Right lobe of liver (tissue), 6 donors: Measurements from ENCODE around the gene TFCP2L1. TPM values are rescaled to one million over a fixed set of nuclear protein-coding genes. Genes with fewer than 3 reads are reported as not detected.

Experiments used
- ATAC-seq, 4 donors: fragments of 200-7000 bp; cut with Tn5 transposase; one replicate each; pipeline ENCODE4 v1.9.1; 2020; ENCODE audit warnings: mild to moderate bottlenecking in 4 of 4, moderate library complexity in 4 of 4
- DNase-seq, 3 donors: peaks; one replicate each; pipeline ENCODE4 v3.0.0-alpha.2; 2020
- H3K27ac ChIP-seq, 3 donors: fragments of 200-600 bp; one replicate each; pipeline ENCODE4 v1.8.0; 2022
- H3K27me3 ChIP-seq, 2 donors: fragments of 200-600 bp; one replicate each; pipeline ENCODE4 v1.8.0; 2022
- H3K36me3 ChIP-seq, 4 donors: fragments of 200-600 bp; sonication (generic) in 1 of 4; one replicate each; pipeline versions ENCODE4 v1.5.1 to v1.8.0; 2017 to 2022; ENCODE audit warnings: control low read depth in 1 of 4
- H3K4me1 ChIP-seq, 4 donors: fragments of 200-600 bp; sonication (generic) in 1 of 4; one replicate each; pipeline versions ENCODE4 v1.5.1 to v1.8.0; 2017 to 2022; ENCODE audit warnings: control low read depth in 1 of 4
- H3K4me3 ChIP-seq, 3 donors: fragments of 200-600 bp; one replicate each; pipeline ENCODE4 v1.8.0; 2022
- H3K9me3 ChIP-seq, 4 donors: fragments of 200-600 bp; sonication (generic) in 1 of 4; one replicate each; pipeline versions ENCODE4 v1.5.1 to v1.8.0; 2017 to 2022; ENCODE audit warnings: control low read depth in 1 of 4
- POLR2A ChIP-seq: fragments of 450-650 bp; IDR thresholded peaks from one replicate; pipeline ENCODE4 v1.6.1; 2017; ENCODE audit warnings: antibody characterized with exemption, mild to moderate bottlenecking
- WGBS: methylation state at CpG from one replicate; pipeline ENCODE4 v1.1.6; 2018; ENCODE audit warnings: low coverage, low lambda C conversion rate; ENCODE audit not compliant: insufficient coverage; ENCODE audit errors: missing lambda C conversion rate; 5-methylcytosine and 5-hydroxymethylcytosine counted together
- intact Hi-C, 2 donors: fragments of 100-400 bp; cut with DNase I; formaldehyde crosslinking; loops; one replicate each; pipeline versions ENCODE4 v1.11.2 to v1.14.1; 2022
- total RNA-seq, 6 experiments: library from RNA; depleted of rRNA in 2 of 6; stranded (reverse); fragments of >200 nt in 2 of 6; fragmentation: NEBNext Ultra II Directional in 3 of 6; extraction: Animal tissue kit (Norgen Biotek cat#: 25700) in 3 of 6; gene quantifications; one replicate each; pipeline versions ENCODE4 v1.1.0 to v1.2.4, GENCODE V29; 2016 to 2023
- TF ChIP-seq, protein P1 (sequence below), 4 donors: fragments of 200-600 bp in 3 of 4; fragments of 450-650 bp in 1 of 4; IDR thresholded peaks; one replicate each; pipeline versions ENCODE4 v1.5.1 to v1.8.0; 2016 to 2022; ENCODE audit warnings: antibody characterized with exemption in 4 of 4, mild to moderate bottlenecking in 2 of 4
- donor health status: DM: no; HTN: yes; CAD: no.
- donor health status: DM: no; HTN: no; CAD: no.
- donor health status: DM: no; HTN: no; CAD: no.
- donor health status: DM: no; HTN: yes; CAD: no.
- donor health status: DM: no; HTN: yes; CAD: no.

TFCP2L1 gene
- total RNA-seq, 6 experiments from 2014 or later, result 0.26 to 1.7 (median 0.34) TPM

DNA sequence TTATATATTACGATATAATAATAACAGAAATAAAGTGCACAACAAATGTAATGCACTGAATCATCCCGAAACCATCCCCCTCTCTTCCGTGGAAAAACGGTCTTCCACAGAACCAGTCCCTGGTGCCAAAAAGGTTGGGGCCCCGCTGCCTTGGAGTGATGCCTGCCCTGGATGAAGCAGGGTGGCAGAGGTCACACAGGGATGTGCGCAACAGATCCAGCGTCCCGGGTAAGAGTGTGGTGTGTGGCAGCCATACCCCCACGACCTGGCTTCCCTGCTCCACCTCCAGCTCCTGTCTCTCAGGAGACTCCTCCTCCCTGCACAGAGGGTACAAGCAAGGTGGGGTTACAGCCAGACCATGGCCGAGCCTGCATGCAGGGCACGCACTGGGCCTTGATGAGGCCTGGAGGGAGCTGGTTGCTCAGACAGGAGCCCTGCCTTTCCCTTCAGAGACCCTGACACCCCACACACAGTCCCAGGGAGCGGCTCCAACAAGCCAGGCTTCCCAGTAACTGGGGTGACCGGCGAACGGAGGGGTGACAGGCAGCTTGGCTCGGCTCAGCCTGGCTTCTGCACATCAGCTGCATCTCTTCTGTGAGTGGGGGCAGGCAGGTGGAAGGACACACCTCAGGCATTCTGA is 41.1 kb downstream of the TFCP2L1 start:
- 74% methylated on average over 3 of the region's 16 CpGs for WGBS
- H3K27ac ChIP-seq, result no peak overlapping the region
- no peaks in the 10 kb centered on the region for H3K36me3 ChIP-seq
- intact Hi-C loops, result no loop called here
- H3K27me3 ChIP-seq, result no peaks in the 10 kb centered on the region
- DNase-seq (no peak), ATAC-seq (peak in 1 of 4 donors; percentile 13)
- no peaks in the 10 kb centered on the region for H3K9me3 ChIP-seq
- H3K4me3 ChIP-seq, result no peak overlapping the region
- TF ChIP-seq POLR2A, result no peak
- TF ChIP-seq, protein P1, sequence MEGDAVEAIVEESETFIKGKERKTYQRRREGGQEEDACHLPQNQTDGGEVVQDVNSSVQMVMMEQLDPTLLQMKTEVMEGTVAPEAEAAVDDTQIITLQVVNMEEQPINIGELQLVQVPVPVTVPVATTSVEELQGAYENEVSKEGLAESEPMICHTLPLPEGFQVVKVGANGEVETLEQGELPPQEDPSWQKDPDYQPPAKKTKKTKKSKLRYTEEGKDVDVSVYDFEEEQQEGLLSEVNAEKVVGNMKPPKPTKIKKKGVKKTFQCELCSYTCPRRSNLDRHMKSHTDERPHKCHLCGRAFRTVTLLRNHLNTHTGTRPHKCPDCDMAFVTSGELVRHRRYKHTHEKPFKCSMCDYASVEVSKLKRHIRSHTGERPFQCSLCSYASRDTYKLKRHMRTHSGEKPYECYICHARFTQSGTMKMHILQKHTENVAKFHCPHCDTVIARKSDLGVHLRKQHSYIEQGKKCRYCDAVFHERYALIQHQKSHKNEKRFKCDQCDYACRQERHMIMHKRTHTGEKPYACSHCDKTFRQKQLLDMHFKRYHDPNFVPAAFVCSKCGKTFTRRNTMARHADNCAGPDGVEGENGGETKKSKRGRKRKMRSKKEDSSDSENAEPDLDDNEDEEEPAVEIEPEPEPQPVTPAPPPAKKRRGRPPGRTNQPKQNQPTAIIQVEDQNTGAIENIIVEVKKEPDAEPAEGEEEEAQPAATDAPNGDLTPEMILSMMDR (IDR thresholded peaks at IDR 0.05), result no peak
- no peaks in the 10 kb centered on the region for H3K4me1 ChIP-seq

DNA sequence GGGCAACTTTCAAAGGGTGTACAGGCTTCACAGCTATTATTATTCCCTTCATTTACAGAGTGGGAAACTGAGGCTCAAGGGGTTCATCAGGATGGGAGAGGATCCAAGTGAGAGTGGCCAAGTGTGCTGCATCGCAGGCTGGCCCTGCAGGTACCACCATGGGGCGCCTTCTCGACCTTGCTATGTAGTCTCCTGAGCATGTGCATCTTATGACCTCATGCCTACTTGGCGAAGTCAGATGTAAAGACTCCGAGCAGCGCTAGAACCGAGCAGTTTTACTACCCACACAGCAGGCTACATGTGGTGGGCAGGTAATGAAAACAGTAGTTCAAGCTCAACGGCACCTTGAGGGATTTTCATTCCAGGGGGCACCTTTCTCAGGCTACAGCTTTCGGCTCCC is 42.0 kb downstream of the TFCP2L1 start:
- intact Hi-C loops, result no loop called here
- H3K4me3 ChIP-seq, result no peak overlapping the region
- no peak for DNase-seq
- no peaks in the 10 kb centered on the region for H3K27me3 ChIP-seq
- ATAC-seq, result no peak
- H3K27ac ChIP-seq, result no peak overlapping the region
- no peaks in the 10 kb centered on the region for H3K4me1 ChIP-seq
- TF ChIP-seq, protein P1 (IDR thresholded peaks at IDR 0.05), result no peak
- TF ChIP-seq POLR2A, result no peak
- WGBS, result 81% methylated on average over 3 of the region's 9 CpGs
- H3K9me3 ChIP-seq, result no peaks in the 10 kb centered on the region
- H3K36me3 ChIP-seq, result no peaks in the 10 kb centered on the region

DNA sequence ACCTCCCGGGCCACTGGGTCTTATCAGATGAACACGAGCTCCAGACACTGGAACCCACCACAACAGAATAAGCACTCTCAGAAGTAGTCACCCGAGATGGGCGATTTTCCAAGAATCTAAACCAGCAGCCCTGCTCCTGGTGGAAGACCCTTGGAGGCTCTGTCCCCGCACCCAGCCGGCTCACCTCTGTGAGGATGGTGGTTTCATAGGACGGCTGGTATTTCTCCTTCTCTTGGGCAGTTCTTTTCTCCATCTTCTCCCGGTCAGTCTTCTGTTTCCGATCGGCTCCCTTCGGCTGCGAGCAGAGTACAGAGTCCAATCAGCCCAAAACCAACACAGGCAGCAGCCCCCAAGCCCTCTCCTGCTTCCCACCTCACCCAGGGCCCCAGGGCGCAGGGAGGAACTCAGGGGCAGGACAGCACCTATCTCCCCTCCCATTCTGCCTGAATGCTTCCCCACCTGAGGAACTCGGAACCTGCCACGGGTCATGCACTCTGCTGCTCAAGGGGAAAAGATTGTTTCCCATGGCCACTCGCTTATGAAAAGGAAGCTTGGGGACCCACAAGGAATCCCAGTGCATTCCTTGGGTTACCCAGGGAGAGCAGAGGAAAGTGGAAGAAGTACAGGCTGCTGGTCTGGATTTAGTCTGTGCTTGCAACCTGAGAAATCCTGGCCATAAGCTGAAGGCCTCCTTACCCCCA is 42.7 kb downstream of the TFCP2L1 start:
- intact Hi-C loops, result no loop called here
- peak in 1 of 3 donors; percentile 37 for DNase-seq
- Histone ChIP-seq H3K9me3 (no peaks in the 10 kb centered on the region), H3K27ac (no peak overlapping the region), H3K4me3 (no peak overlapping the region), H3K36me3 (no peaks in the 10 kb centered on the region), H3K4me1 (no peaks in the 10 kb centered on the region), H3K27me3 (no peaks in the 10 kb centered on the region)
- WGBS, result 64% methylated on average over 12 of the region's 16 CpGs
- TF ChIP-seq, protein P1 (IDR thresholded peaks at IDR 0.05), result no peak
- TF ChIP-seq POLR2A, result no peak
- ATAC-seq, result no peak

DNA sequence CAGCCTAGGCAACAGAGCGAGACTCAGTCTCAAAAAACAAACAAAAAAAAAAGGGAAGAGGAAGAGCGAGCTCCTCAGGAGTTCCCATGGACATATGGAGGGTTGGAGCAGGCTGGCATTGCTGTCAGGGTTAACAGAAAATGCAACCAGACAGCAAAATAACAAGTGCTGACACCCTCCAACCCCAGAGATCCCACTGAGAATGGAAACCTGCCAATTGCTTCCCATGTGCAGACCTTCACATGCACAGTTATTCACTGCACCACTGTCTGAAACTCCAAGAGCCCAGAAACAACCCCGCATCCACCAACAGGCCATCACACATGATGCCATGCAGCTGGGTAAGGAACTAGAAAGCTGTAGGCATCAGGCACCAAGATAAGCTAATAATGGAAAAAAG is 43.5 kb downstream of the TFCP2L1 start:
- Histone ChIP-seq H3K27me3 (no peaks in the 10 kb centered on the region), H3K9me3 (no peaks in the 10 kb centered on the region), H3K4me3 (no peak overlapping the region), H3K27ac (no peak overlapping the region), H3K4me1 (no peaks in the 10 kb centered on the region), H3K36me3 (no peaks in the 10 kb centered on the region)
- intact Hi-C loops, result no loop called here
- DNase-seq (no peak), ATAC-seq (no peak)
- WGBS, result 67% methylated on average over 2 of the region's 3 CpGs
- no peak for TF ChIP-seq POLR2A
- TF ChIP-seq, protein P1 (IDR thresholded peaks at IDR 0.05), result no peak
